ENCODE data around the gene COX20. TPM values are rescaled to one million over a fixed set of nuclear protein-coding genes. Genes with fewer than 3 reads are reported as not detected.
A peak's percentile ranks its signal among the peaks of the same experiment; 100 is the strongest.

Gene COX20
- total and polyA plus RNA-seq, 2 of the 4 experiments (the other 2 are of a cell fraction), result 13.3 to 27.0 TPM

GRCh38 chr1:244801246-244801645 is 34.2 kb upstream of the COX20 start:
- ChIA-PET CTCF (interaction anchor here (0.6 to 1.3 kb wide), 7 partner anchors 16 to 245 kb away, joined by 3 to 5 read pairs (median 3); no protein-coding TSS in a partner anchor), POLR2A (ENCODE audit: unreplicated experiment) (no interaction called here)
- no TSS peak for BruUV-seq (replicated peaks)

More at GRCh38 chr1:244801246-244801645, 34.2 kb upstream of the COX20 start:
- no peak overlapping the region for H3K56ac ChIP-seq (ENCODE audit: extremely low read depth, insufficient read depth, low read length)
- no peaks in the 10 kb centered on the region for H3K27me3 ChIP-seq (ENCODE audit: control insufficient read depth, insufficient read depth, low read length)
- no peak overlapping the region for H2BK15ac ChIP-seq (ENCODE audit: low read depth, low read length)
- no peaks in the 10 kb centered on the region for H4K20me1 ChIP-seq (ENCODE audit: insufficient read depth, low read length)
- in situ Hi-C loops (cut with MboI; ENCODE audit: low sequenced_read_pairs) (no loop called here), intact Hi-C loops (cut with micrococcal nuclease) (loop anchor here (1.0 kb wide), 2 partner anchors 61 to 241 kb away; no protein-coding TSS in a partner anchor), dilution Hi-C loops (cut with HindIII; ENCODE audit: low sequenced_read_pairs, unreplicated experiment) (no loop called here)
- no peak overlapping the region for H2AK5ac ChIP-seq (ENCODE audit: low read depth, low read length)
- no peak overlapping the region for H3K4me3 ChIP-seq (ENCODE audit: insufficient read depth, low read depth, low read length)
- H3K23ac ChIP-seq (ENCODE audit: low read depth, low read length), result no peak overlapping the region
- H4K91ac ChIP-seq (ENCODE audit: insufficient read depth, low read depth, low read length), result no peak overlapping the region
- WGBS, 2 experiments (ENCODE audit: extremely low coverage in 2 of 2, insufficient read length in 1 of 2), result no CpG with 5 or more reads among the region's 14 CpGs
- no peak overlapping the region for H4K5ac ChIP-seq (ENCODE audit: low read depth, low read length)
- no peak overlapping the region for H2BK20ac ChIP-seq (ENCODE audit: low read depth, low read length)
- no peaks in the 10 kb centered on the region for H3K9me1 ChIP-seq (ENCODE audit: insufficient read depth, low read length)
- H3K4me2 ChIP-seq (ENCODE audit: low read depth, low read length), result no peak overlapping the region
- H3K27ac ChIP-seq (ENCODE audit: insufficient read depth, low read length), result no peak overlapping the region
- H3K79me1 ChIP-seq (ENCODE audit: low read depth in 1 of 2, low read length in 2 of 2), result no peaks in the 10 kb centered on the region
- TF ChIP-seq SMC3 (IDR thresholded peaks at IDR 0.05; ENCODE audit: low read depth, low read length) (peak; percentile 37; the same call in 1 of the 2 replicates), RAD21 (IDR thresholded peaks at IDR 0.05; ENCODE audit: low read length) (peak; percentile 62), USF2 (IDR thresholded peaks at IDR 0.05; ENCODE audit: low read depth, low read length) (no peak), CTCF (conservative IDR thresholded peaks at IDR 0.05; ENCODE audit: low read depth, low read length) (peak; percentile 60)
- H2AK9ac ChIP-seq (replicated peaks; ENCODE audit: low read depth, low read length, poor library complexity), result no peak overlapping the region
- H3K4me1 ChIP-seq (ENCODE audit: control insufficient read depth, insufficient read depth, low read length), result no peaks in the 10 kb centered on the region
- H2BK5ac ChIP-seq (ENCODE audit: low read depth, low read length, poor library complexity, severe bottlenecking), result no peak overlapping the region
- no peaks in the 10 kb centered on the region for H3K36me3 ChIP-seq (ENCODE audit: control insufficient read depth, insufficient read depth, low read length)
- H3K18ac ChIP-seq (ENCODE audit: low read depth, low read length), result no peak overlapping the region
- ATAC-seq (ENCODE audit: low read depth), result peak; percentile 54
- H3K9me3 ChIP-seq (ENCODE audit: control insufficient read depth, insufficient read depth, low read length), result no peaks in the 10 kb centered on the region
- H3K9ac ChIP-seq (ENCODE audit: low read depth, low read length), result no peak overlapping the region
- no peak overlapping the region for H3K14ac ChIP-seq (replicated peaks; ENCODE audit: low read depth, low read length)
- peak overlapping the region; percentile 39 for H2AFZ ChIP-seq (replicated peaks; ENCODE audit: low read length, poor library complexity)
- peak; percentile 13 for DNase-seq
- no peak overlapping the region for H4K8ac ChIP-seq (ENCODE audit: low read depth in 2 of 2, low read length in 2 of 2)
- no peak overlapping the region for H3K4ac ChIP-seq (ENCODE audit: low read depth, low read length)
- H2BK120ac ChIP-seq (ENCODE audit: low read depth, low read length), result no peak overlapping the region

All from IMR-90 (cell line).